T-helper 2 cell treated with Interferon-gamma antibody and Interleukin-4, amounts not matched to agents 5 μg/mL and 100 μg/mL, for 36 hours (primary cell): ENCODE measurements around the gene CHTF18.
A peak's percentile ranks its signal among the peaks of the same experiment; 100 is the strongest.

Experiments used
- DNase-seq: peaks from one replicate; pipeline ENCODE4 v3.0.0; 2021; ENCODE audit warnings: low spot score
- H3K27ac Mint-ChIP-seq: one replicate; pipeline ENCODE4 v1.8.0; 2021; ENCODE audit warnings: mild to moderate bottlenecking, mixed read lengths
- H3K27me3 Mint-ChIP-seq: one replicate; pipeline ENCODE4 v1.8.0; 2021; ENCODE audit warnings: low read depth, mixed read lengths
- H3K36me3 Mint-ChIP-seq: one replicate; pipeline ENCODE4 v1.8.0; 2021; ENCODE audit warnings: low read depth, mixed read lengths
- H3K4me1 Mint-ChIP-seq: one replicate; pipeline ENCODE4 v1.8.0; 2021; ENCODE audit warnings: low read depth, mixed read lengths
- H3K4me3 Mint-ChIP-seq: one replicate; pipeline ENCODE4 v1.8.0; 2022; ENCODE audit warnings: mild to moderate bottlenecking, moderate library complexity, mixed read lengths
- H3K9me3 Mint-ChIP-seq: one replicate; pipeline ENCODE4 v1.8.0; 2021; ENCODE audit warnings: mixed read lengths

CHTF18 gene

DNA sequence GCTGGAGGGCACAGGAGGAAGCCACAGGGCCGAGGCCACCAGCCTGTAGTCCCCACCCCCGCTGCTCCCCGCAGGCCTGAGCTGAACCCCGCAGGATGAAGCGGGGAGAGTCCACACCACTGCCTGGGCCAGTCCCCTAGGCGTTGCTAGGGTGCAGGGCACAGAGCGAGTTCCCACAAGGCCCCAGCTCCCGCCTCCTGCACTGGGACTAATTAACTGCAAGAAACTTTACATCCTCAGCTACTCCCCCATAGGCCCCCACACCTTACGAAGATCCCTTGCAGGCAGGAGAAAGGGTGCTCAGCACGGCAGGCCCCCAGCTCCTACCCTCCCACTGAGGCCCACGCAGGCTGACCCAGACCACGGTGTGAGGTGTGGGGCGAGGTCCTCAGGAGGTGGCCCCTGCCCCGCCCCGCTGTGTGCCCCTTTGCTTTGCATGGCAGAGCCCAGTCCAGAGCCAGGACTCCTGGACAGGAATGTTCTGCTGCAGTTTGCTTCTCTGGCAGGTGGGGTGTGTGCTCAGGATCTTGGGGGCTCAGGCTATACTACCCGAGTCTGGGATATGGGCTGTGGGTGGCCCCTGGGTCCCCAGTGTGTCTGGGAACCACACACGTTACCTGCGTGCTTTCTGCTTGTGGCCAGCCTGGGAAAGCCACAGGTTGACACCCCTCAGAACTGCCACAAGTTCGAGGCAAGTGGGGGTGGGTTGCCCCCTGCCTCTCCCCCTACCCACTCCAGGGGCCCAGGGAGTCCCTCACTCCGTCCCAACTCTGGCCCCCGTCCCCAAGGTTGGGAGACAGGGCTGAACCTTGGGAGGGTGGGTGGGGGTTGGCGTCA is 10.9 kb downstream of the CHTF18 start:
- Mint-ChIP-seq H3K9me3 (no peaks in the 10 kb centered on the region), H3K4me3 (no peak overlapping the region), H3K36me3 (peaks cover 12% of the 10 kb centered on the region), H3K4me1 (no peaks in the 10 kb centered on the region), H3K27ac (no peak overlapping the region), H3K27me3 (peaks cover 6% of the 10 kb centered on the region)
- DNase-seq, result no peak

DNA sequence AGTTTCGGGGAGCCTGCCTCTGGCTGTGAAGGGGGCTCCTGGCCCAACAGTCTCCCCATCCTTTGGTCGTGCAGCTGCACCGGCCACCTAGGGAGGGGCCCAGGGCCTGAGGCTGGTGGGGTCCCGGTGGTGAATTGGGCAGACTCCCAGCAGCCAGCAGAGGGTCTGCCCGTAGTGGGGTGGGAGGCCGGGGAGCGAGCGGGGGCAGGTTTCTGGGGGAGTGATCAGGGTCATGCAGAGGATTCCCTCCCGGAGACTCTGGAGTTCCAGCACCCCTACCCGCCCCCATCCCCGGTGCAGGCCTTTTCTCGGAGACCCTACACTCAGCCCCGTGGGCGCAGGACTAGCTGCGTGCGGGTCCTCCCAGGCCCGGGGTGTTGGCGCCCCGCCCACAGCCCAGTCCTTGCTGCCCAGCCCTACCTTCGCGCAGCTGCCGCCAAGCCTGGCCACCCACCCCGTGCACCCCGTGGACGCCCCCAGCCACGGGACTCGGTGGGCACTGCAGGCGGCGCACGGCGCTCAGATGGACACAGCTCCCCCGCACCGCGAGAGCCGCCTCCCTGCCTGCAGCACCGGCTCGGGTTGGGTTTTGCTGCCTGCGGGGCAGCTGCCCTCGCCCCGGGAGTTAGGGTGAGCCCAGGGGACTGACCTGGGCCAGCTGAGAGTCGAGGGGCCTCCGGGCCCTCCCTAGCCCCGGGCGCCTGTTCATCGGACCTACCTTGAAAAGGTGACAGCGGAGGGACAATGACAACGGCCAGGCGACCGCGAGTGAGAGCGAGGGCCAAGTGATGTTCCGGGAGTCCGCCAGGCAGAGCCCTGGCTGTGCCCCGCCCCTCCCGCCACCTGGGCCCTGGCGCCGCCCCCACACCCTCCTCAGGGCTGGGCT is 11.8 kb downstream of the CHTF18 start, which contains the start of gene GNG13:
Gene GNG13, minus strand, starts transcription at position 787 of the 886 bp plus-strand sequence. CDS start 1,657 bp downstream, outside the sequence.
- no peak for DNase-seq
- peaks cover 6% of the 10 kb centered on the region for H3K27me3 Mint-ChIP-seq
- no peaks in the 10 kb centered on the region for H3K9me3 Mint-ChIP-seq
- no peak within 1 kb of the TSS for H3K27ac Mint-ChIP-seq
- H3K4me3 Mint-ChIP-seq, result no peak within 1 kb of the TSS
- no peaks in the 10 kb centered on the region for H3K4me1 Mint-ChIP-seq
- H3K36me3 Mint-ChIP-seq, result peaks cover 12% of the 10 kb centered on the region

DNA sequence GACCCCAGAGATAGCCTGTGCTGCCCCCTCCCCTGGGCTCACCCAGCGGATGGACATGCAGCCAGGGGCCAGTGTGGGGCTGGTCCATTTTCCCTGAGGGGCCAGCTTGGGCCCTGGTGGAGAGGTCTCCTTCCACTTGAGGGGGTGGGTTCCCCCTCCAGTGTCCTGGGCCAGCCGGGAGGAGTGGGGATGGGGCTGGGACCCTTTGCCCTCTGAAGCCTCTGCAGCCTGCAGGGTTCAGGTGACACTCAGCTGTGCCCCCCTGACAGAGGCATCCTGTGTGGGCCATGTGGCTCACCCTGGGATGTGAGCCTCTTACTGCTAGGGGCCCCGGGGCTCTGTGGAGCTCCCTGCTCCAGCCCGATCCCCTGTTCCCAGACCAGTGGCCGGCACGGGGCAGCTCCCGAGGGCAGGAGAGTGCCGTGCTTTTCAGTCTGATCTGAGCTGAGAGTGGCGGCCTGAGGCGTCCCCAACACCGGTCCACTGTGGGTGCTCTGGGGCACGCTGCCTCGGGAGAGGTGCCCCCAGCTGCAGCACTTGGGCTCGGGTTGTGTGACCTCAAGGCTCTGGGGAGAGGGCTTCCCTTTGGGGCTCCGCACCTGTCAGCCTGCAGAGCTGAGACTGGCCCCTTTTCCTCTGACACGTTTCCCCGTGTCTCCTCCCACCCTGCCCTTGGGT is 12.6 kb downstream of the CHTF18 start:
- Mint-ChIP-seq H3K27me3 (peaks cover 6% of the 10 kb centered on the region), H3K36me3 (peaks cover 11% of the 10 kb centered on the region), H3K4me1 (no peaks in the 10 kb centered on the region), H3K4me3 (no peak overlapping the region), H3K27ac (no peak overlapping the region), H3K9me3 (no peaks in the 10 kb centered on the region)
- no peak for DNase-seq

DNA sequence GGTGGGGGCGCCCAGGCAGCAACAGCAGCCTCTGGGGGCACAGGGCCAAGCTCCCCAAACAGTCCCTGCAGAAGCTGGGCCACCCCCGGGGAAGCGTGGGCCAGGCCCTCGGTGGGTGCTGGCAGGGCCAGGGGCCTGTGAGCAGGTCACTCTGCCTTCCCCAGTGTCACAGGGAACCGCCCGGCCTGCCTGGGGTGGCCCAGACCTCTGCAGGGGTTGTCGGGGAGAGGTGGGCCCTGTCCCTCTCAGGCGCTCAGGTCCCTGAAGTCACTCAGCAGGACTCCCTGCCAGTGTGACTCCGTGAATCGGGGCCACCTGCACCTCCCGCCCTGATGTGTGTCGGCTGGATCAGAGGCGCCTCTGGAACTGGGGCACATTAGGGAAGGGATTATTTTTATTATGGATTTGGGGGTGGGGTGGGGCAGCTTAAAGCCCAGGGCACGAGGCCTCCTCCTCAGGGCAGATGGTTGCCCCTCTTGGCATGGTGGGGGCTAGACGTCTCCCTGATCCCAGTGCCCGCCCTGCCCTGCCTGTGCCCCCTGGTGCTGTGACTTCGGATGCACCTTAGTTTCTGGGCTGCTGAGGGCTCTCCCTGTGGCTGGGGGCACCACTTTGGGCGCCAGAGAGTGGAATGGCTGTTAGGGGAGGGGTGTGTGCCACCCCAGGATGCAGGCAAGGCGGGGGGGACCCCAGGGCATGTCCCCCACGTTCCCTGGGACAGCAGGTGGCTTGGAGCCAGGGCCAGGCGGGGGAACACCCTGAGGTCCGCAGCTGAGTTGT is 13.4 kb downstream of the CHTF18 start:
- Mint-ChIP-seq H3K27me3 (peaks cover 6% of the 10 kb centered on the region), H3K4me3 (no peak overlapping the region), H3K27ac (no peak overlapping the region), H3K4me1 (no peaks in the 10 kb centered on the region), H3K9me3 (no peaks in the 10 kb centered on the region), H3K36me3 (peaks cover 8% of the 10 kb centered on the region)
- DNase-seq, result no peak

DNA sequence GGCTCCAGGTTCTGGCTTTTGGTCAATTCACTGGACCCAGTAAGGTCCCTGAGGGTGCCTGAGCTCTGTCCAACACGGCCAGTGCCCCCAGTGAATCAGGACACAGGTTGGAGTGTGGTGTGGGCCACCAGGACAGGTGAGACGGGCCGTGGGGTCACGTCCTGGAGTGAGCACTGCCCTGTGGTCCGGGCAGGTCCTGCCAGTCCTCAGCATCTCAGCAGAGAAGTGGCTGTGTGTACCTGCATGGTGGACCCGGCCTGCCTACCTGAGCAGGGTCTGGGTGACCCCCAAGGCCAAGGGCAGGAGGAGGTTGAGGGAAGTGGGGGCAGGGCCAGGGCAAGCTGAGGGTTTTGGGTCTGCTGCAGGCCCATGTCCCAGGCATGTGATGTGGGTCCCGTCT is 14.0 kb downstream of the CHTF18 start:
- Mint-ChIP-seq H3K4me1 (no peaks in the 10 kb centered on the region), H3K36me3 (peaks cover 5% of the 10 kb centered on the region), H3K27ac (no peak overlapping the region), H3K27me3 (peaks cover 6% of the 10 kb centered on the region), H3K9me3 (no peaks in the 10 kb centered on the region), H3K4me3 (no peak overlapping the region)
- no peak for DNase-seq

DNA sequence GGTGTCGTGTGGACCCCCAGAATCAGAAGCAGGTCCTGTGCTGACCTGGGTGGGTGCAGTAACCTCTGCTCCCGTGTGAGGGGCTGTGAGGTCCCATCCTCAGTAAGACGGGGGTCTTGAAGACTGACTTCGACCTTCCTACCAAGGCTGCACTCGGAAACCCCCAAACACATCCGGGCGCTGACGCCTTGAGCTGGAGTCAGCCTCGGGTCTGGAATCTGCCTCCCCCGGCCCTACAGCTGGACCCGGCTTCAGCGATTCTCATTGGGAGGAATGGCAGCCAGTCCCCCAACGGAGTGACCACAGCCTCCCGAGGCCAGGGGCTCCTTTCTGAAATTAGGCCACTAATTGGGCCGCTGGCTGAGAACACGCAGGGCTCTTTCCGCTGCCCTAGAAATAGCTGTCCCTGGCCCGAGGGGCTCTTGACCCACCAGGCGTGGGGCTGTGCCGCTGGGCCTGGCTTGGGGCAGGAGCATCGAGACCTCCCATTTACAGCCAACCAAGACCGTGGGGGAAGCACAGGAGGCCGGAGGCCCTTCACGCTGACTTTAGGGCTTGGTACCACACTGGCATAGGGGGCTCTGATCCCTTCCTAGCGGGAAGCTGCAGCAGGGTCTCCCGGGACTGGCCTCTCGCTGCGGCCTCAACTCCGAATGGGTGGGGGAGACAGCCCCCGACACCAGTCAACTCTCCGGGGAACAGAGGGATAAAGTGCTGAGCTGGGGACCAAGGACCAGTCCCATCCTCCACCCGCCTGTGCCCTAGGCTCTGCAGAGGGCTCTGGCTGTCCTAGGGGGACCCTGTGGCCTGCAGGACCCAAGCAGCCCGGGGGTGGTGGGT is 14.7 kb downstream of the CHTF18 start:
- H3K9me3 Mint-ChIP-seq, result no peaks in the 10 kb centered on the region
- H3K4me1 Mint-ChIP-seq, result peaks cover 4% of the 10 kb centered on the region
- H3K36me3 Mint-ChIP-seq, result peaks cover 5% of the 10 kb centered on the region
- no peak for DNase-seq
- H3K27ac Mint-ChIP-seq, result no peak overlapping the region
- H3K4me3 Mint-ChIP-seq, result no peak overlapping the region
- peaks cover 6% of the 10 kb centered on the region for H3K27me3 Mint-ChIP-seq

DNA sequence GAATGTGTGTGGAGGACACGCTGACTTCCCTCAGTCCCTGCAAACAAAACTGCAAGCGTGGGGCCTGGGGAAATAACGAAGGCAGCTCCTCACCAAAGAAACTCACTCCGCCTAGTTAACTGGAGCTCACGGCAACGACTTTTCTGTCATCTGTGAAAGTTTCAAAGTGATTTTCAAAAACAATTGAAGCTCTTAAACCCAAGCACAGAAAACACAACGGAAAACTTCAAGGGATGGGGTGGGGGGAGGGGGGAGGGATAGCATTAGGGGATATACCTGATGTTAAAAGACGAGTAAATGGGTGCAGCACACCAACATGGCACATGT is 15.3 kb downstream of the CHTF18 start:
- DNase-seq, result no peak
- Mint-ChIP-seq H3K9me3 (no peaks in the 10 kb centered on the region), H3K36me3 (peaks cover 3% of the 10 kb centered on the region), H3K27me3 (peaks cover 6% of the 10 kb centered on the region), H3K4me3 (no peak overlapping the region), H3K4me1 (peaks cover 7% of the 10 kb centered on the region), H3K27ac (no peak overlapping the region)

DNA sequence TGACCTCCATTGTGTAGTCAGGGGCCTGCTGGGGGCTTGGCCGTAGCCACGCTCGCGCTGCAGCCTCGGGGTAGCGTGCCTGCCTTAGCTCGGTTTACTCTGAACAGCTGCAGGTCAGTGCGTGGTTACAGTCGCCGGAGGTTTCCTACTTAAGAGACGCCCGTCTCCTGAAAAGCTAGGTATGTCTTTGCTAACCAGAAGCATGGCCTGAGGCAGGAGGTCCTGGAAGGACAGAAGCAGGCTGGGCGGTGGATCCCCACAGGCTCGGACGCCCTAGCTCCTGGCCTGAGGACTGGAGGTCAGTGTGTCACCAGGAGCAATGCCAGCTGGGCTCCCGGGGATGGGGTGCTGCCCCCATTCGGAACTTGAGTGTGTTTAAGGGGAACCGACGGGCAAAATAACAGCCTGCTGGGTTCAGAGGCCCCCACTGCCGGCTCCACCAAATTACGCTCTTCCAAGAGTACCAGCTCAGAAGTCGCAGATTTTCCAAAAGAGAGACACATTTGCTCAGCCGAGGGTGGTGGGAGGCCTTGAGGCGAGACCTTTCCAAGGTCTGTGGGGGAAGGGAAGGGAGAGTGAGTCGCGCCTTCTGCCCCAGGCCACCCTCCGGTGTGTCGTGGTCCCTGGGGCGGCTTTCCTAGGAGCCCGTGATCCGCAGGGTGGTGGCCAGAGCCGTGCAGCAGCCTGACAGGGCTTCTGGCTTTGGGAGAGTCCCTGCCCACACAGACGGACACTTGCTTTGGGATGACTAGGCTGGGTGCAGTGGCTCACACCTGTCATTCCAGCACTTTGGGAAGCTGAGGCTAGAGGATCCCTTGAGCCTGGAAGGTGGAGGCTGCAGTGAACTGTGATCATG is 16.0 kb downstream of the CHTF18 start:
- Mint-ChIP-seq H3K36me3 (peaks cover 3% of the 10 kb centered on the region), H3K4me3 (no peak overlapping the region), H3K4me1 (peaks cover 9% of the 10 kb centered on the region), H3K27me3 (peaks cover 6% of the 10 kb centered on the region), H3K27ac (peak overlapping the region; percentile 68), H3K9me3 (no peaks in the 10 kb centered on the region)
- no peak for DNase-seq

DNA sequence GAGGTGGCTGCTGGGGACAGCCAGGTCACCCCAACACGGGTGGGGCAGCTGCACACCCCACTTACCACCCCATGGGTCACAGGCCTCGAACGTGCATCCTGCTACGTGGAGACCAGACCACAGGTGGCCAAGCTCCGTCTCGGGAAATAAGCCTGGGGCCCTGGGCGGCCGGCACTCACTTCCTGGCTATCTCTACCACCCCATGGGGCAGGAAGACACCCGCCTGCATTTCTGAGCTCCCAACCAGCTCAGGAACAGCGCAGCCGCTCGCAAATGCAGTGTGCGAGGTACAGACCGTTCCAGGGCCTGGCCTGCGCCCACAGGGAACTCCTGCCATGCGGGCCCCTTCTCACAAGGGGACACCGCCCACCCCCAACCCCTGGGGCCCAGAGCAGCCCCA is 17.1 kb downstream of the CHTF18 start:
- no peak for DNase-seq
- H3K27me3 Mint-ChIP-seq, result peaks cover 6% of the 10 kb centered on the region
- H3K27ac Mint-ChIP-seq, result no peak overlapping the region
- peaks cover 12% of the 10 kb centered on the region for H3K4me1 Mint-ChIP-seq
- H3K4me3 Mint-ChIP-seq, result peak overlapping the region; percentile 60
- H3K36me3 Mint-ChIP-seq, result peaks cover 3% of the 10 kb centered on the region
- H3K9me3 Mint-ChIP-seq, result no peaks in the 10 kb centered on the region

DNA sequence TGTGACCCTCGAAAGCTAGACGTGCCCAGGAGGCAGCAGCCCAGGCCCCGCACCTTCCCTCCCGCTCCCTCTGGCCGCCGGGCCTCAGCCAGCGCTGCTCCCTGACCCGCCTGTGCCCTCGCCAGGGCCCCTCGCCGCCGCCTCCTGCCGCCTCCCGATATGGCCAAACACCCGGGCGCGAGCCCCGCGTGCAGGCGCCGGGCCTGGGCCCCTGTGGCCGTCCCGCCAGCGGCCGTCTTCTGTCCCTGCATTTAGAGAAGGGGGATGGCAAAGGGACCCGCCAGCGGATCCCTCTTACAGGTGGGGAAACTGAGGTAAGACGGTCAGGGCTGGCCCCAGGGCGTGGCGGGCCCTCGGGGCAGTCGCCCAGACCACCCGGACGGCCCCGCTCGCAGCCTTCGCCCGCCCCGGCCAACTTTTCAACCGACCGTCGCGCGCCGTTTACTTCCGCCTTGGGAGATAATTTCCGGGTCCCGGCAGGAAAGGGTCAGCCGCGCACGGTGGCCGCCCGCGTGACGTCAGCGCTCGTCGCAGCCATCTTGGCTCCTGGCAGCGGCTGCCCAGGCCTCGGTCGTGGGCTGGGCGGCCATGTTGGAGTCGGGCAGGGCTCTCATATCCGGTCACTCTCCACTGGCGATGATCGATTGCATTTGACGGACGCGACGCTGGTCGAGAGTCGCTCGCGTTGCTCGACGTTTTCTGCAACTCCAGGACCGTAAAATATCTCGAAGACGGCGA is 19.1 kb downstream of the CHTF18 start:
- peaks cover 3% of the 10 kb centered on the region for H3K36me3 Mint-ChIP-seq
- H3K4me1 Mint-ChIP-seq, result peaks cover 12% of the 10 kb centered on the region
- no peaks in the 10 kb centered on the region for H3K9me3 Mint-ChIP-seq
- H3K4me3 Mint-ChIP-seq, result peak overlapping the region; percentile 100
- H3K27ac Mint-ChIP-seq, result peak overlapping the region; percentile 98
- DNase-seq, result peak; percentile 93
- peaks cover 6% of the 10 kb centered on the region for H3K27me3 Mint-ChIP-seq

DNA sequence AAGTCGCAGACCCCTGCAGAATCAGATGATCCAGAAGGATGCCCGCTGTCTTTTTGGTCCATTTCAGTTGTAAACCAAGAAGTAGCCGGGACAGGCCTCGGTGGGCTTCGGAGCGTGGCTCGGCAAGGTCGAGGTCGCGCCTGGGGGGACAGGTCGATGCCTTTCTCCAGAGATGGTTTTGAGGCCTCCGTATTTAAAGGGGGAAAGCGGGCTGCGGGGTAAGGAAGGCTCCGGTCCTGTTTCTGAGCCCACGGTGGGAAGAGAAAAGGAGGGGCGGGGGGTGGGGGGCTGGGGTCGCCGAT is 19.6 kb downstream of the CHTF18 start:
- Mint-ChIP-seq H3K36me3 (peaks cover 3% of the 10 kb centered on the region), H3K4me1 (peaks cover 12% of the 10 kb centered on the region), H3K9me3 (no peaks in the 10 kb centered on the region), H3K27ac (peak overlapping the region; percentile 98), H3K27me3 (peaks cover 10% of the 10 kb centered on the region), H3K4me3 (peak overlapping the region; percentile 100)
- DNase-seq, result no peak
